Tibial artery (tissue), 4 donors: ENCODE results near the gene KPNA4.
"Not testable (repeated sequence)": the region's sequence is repeated elsewhere in the genome, so short reads cannot be mapped to it uniquely, and the experiment has no call there.

Experiments used
- DNase-seq, 2 donors: peaks; one replicate each; pipeline ENCODE4 v3.0.0-alpha.2; 2019
- H3K27ac ChIP-seq, 2 donors: fragments of 200-600 bp; sonication (generic) in 1 of 2; 1 replicate in 1 of 2; 2 replicates in 1 of 2; pipeline ENCODE4 v1.5.1; 2018 to 2019; ENCODE audit warnings: mild to moderate bottlenecking in 1 of 2
- H3K27me3 ChIP-seq, 2 donors: fragments of 200-600 bp; sonication (generic) in 1 of 2; one replicate each; pipeline versions ENCODE4 v1.5.1 to v1.6.0; 2016 to 2019
- H3K36me3 ChIP-seq, 3 donors: fragments of 200-600 bp; sonication (generic) in 2 of 3; one replicate each; pipeline ENCODE4 v1.5.1; 2016 to 2019; ENCODE audit warnings: mild to moderate bottlenecking in 2 of 3
- H3K4me1 ChIP-seq, 4 donors: fragments of 200-600 bp; sonication (generic) in 2 of 4; 1 replicate in 3 of 4; 2 replicates in 1 of 4; pipeline ENCODE4 v1.5.1; 2016 to 2019
- H3K4me3 ChIP-seq, 2 donors: fragments of 200-600 bp; sonication (generic) in 1 of 2; 1 replicate in 1 of 2; 2 replicates in 1 of 2; pipeline ENCODE4 v1.5.1; 2018 to 2019; ENCODE audit warnings: mild to moderate bottlenecking in 2 of 2
- H3K9me3 ChIP-seq, 3 donors: fragments of 200-600 bp; sonication (generic) in 1 of 3; one replicate each; pipeline ENCODE4 v1.5.1; 2016 to 2019
- CTCF ChIP-seq, 2 experiments: fragments of 200-600 bp in 1 of 2; fragments of 450-650 bp in 1 of 2; IDR thresholded peaks; one replicate each; pipeline ENCODE4 v1.5.1; 2017 to 2019; ENCODE audit warnings: antibody characterized with exemption in 2 of 2, mild to moderate bottlenecking in 1 of 2, moderate library complexity in 1 of 2
- intact Hi-C: fragments of 100-400 bp; cut with DNase I; formaldehyde crosslinking; loops from one replicate; pipeline ENCODE4 v1.15.0; 2023; ENCODE audit warnings: low total_unique reads

The KPNA4 gene

GRCh38 chr3:160577556-160578195 is 12.3 kb upstream of the KPNA4 start:
- no peaks in the 10 kb centered on the region for H3K27me3 ChIP-seq
- H3K4me1 ChIP-seq: peaks cover 0 to 18% (median 3%) of the 10 kb centered on the region in 4 donors
- intact Hi-C loops: no loop called here
- no peak overlapping the region for H3K27ac ChIP-seq
- peaks cover 2 to 20% (median 5%) of the 10 kb centered on the region in 3 donors for H3K9me3 ChIP-seq
- no peak for TF ChIP-seq CTCF (IDR thresholded peaks at IDR 0.05)
- no peaks in the 10 kb centered on the region for H3K36me3 ChIP-seq
- H3K4me3 ChIP-seq: no peak overlapping the region
- DNase-seq: no peak

GRCh38 chr3:160577093-160577492 is 11.7 kb upstream of the KPNA4 start:
- no peak for DNase-seq
- TF ChIP-seq CTCF (IDR thresholded peaks at IDR 0.05): no peak
- no peak overlapping the region for H3K4me3 ChIP-seq
- H3K27me3 ChIP-seq: no peaks in the 10 kb centered on the region
- H3K9me3 ChIP-seq: peaks cover 2 to 15% (median 5%) of the 10 kb centered on the region in 3 donors
- no peaks in the 10 kb centered on the region for H3K36me3 ChIP-seq
- intact Hi-C loops: no loop called here
- H3K27ac ChIP-seq: no peak overlapping the region
- peaks cover 0 to 18% (median 3%) of the 10 kb centered on the region in 4 donors for H3K4me1 ChIP-seq

GRCh38 chr3:160576621-160577020 is 11.2 kb upstream of the KPNA4 start:
- DNase-seq: no peak
- Histone ChIP-seq H3K27ac (no peak overlapping the region), H3K4me3 (no peak overlapping the region), H3K27me3 (no peaks in the 10 kb centered on the region), H3K4me1 (peaks cover 0 to 18% (median 3%) of the 10 kb centered on the region in 4 donors), H3K9me3 (peaks cover 2 to 11% (median 5%) of the 10 kb centered on the region in 3 donors), H3K36me3 (no peaks in the 10 kb centered on the region)
- no peak for TF ChIP-seq CTCF (IDR thresholded peaks at IDR 0.05)
- intact Hi-C loops: no loop called here

GRCh38 chr3:160575589-160575988 is 10.2 kb upstream of the KPNA4 start:
- Histone ChIP-seq H3K9me3 (peaks cover 0 to 2% (median 2%) of the 10 kb centered on the region in 3 donors), H3K27ac (no peak overlapping the region), H3K4me1 (peaks cover 0 to 18% (median 3%) of the 10 kb centered on the region in 4 donors), H3K36me3 (no peaks in the 10 kb centered on the region), H3K4me3 (no peak overlapping the region), H3K27me3 (no peaks in the 10 kb centered on the region)
- TF ChIP-seq CTCF (IDR thresholded peaks at IDR 0.05): no peak
- intact Hi-C loops: no loop called here
- no peak for DNase-seq

- H3K36me3 ChIP-seq: no peaks in the 10 kb centered on the region
- no peak overlapping the region for H3K27ac ChIP-seq
- TF ChIP-seq CTCF (IDR thresholded peaks at IDR 0.05): no peak
- H3K9me3 ChIP-seq: no peaks in the 10 kb centered on the region
- no peak for DNase-seq
- H3K4me3 ChIP-seq: no peak overlapping the region
- H3K27me3 ChIP-seq: no peaks in the 10 kb centered on the region
- intact Hi-C loops: no loop called here
- H3K4me1 ChIP-seq: peaks cover 0 to 18% (median 3%) of the 10 kb centered on the region in 4 donors
Observed at GRCh38 chr3:160574636-160575035, 9.3 kb upstream of the KPNA4 start.

GRCh38 chr3:160573955-160574525 is 8.7 kb upstream of the KPNA4 start:
- intact Hi-C loops, H3K27me3 ChIP-seq, H3K4me3 ChIP-seq, H3K27ac ChIP-seq, H3K9me3 ChIP-seq, DNase-seq, H3K36me3 ChIP-seq: not testable (repeated sequence)
- peaks cover 0 to 18% (median 3%) of the 10 kb centered on the region in 4 donors for H3K4me1 ChIP-seq
